Breast epithelium (tissue), 3 donors: ENCODE measurements around the gene KDF1.

Experiments used
- CTCF ChIP-seq, 3 donors: fragments of 450-650 bp; IDR thresholded peaks; one replicate each; pipeline ENCODE4 v1.5.1; 2016 to 2017; ENCODE audit warnings: antibody characterized with exemption in 3 of 3, mild to moderate bottlenecking in 3 of 3, moderate library complexity in 3 of 3
- POLR2A ChIP-seq: fragments of 450-650 bp; IDR thresholded peaks from one replicate; pipeline ENCODE4 v1.6.1; 2016; ENCODE audit warnings: antibody characterized with exemption, mild to moderate bottlenecking, moderate library complexity

- TF ChIP-seq POLR2A: no peak
- no peak for TF ChIP-seq CTCF (IDR thresholded peaks at IDR 0.05)
Measured at GRCh38 chr1:27007909-27008582, 47.8 kb upstream of the KDF1 start.
